HepG2 (cell line): ENCODE results near the gene GABRR3. TPM values are rescaled to one million over a fixed set of nuclear protein-coding genes. Genes with fewer than 3 reads are reported as not detected.
A peak's percentile ranks its signal among the peaks of the same experiment; 100 is the strongest.

ENCODE experiments used
- ATF6 ChIP-seq: sonication (generic); formaldehyde crosslinking; conservative IDR thresholded peaks from 2 replicates; pipeline ENCODE4 v1.4.0; 2020; ENCODE audit warnings: missing genetic modification reagents
- ELF3 ChIP-seq: IDR thresholded peaks from 2 replicates; pipeline ENCODE4 v1.6.1; 2016; ENCODE audit warnings: missing genetic modification reagents, missing compliant biosample characterization
- FOXO4 ChIP-seq: sonication (generic); formaldehyde crosslinking; conservative IDR thresholded peaks from 2 replicates; pipeline ENCODE4 v1.8.1; 2023; ENCODE audit warnings: missing genetic modification reagents
- KAT8 ChIP-seq: IDR thresholded peaks from 2 replicates; pipeline ENCODE4 v1.6.1; 2016; ENCODE audit warnings: missing genetic modification reagents, missing compliant biosample characterization
- MAFF ChIP-seq: IDR thresholded peaks from 2 replicates; pipeline ENCODE4 v1.6.1; 2011; ENCODE audit warnings: low read depth, low read length, improper control_type of control experiment
- STAG1 ChIP-seq: sonication (generic); formaldehyde crosslinking; IDR thresholded peaks from 2 replicates; pipeline ENCODE4 v1.4.0; 2020; ENCODE audit warnings: missing genetic modification reagents
- ZBTB40 ChIP-seq, 2 experiments: fragments of 450-650 bp in 1 of 2; sonication (generic) in 1 of 2; formaldehyde crosslinking in 1 of 2; IDR thresholded peaks; 2 replicates each; pipeline versions ENCODE4 v1.6.1 to v1.8.0; 2016 to 2022; ENCODE audit warnings: antibody characterized with exemption in 1 of 2, mild to moderate bottlenecking in 1 of 2, missing genetic modification reagents in 1 of 2
- ZNF646 ChIP-seq: sonication (generic); formaldehyde crosslinking; IDR thresholded peaks from 2 replicates; pipeline ENCODE4 v1.9.0; 2021; ENCODE audit warnings: mild to moderate bottlenecking, missing genetic modification reagents
- polyA plus RNA-seq, 8 experiments: library from polyadenylated mRNA; depleted of rRNA in 3 of 8; stranded (reverse) in 7 of 8; unstranded in 1 of 8; fragments of >200 nt; fragmentation: Illumina TruSeq in 4 of 8; extraction: Trizol in 4 of 8; gene quantifications; 2 replicates each; pipeline versions ENCODE4 v1.2.1 to v1.2.3, GENCODE V29; 2011 to 2016; ENCODE audit warnings: low read depth in 4 of 8, missing spikeins in 1 of 8, mixed read lengths in 1 of 8; ENCODE audit not compliant: insufficient read depth in 1 of 8
- total RNA-seq, 5 experiments: library from RNA; depleted of rRNA; stranded (reverse); fragments of >200 nt; fragmentation: Illumina TruSeq; extraction: Trizol; gene quantifications; 2 replicates each; pipeline ENCODE4 v1.2.3, GENCODE V29; 2016; ENCODE audit warnings: low read depth in 1 of 5

Gene GABRR3
- total and polyA plus RNA-seq, 2 of the 13 experiments (the other 11 are each of a cell fraction or from before 2014, with no cell fraction given): 0.42 to 0.83 TPM

- TF ChIP-seq ZNF646 (CRISPR knock-in tag) (no peak), STAG1 (CRISPR knock-in tag) (peak; percentile 88), ZBTB40 (IDR thresholded peaks at IDR 0.05) (no peak), ZBTB40 (CRISPR knock-in tag; IDR thresholded peaks at IDR 0.05) (no peak), MAFF (peak; percentile 71), ELF3 (peak; percentile 23; the same call in 1 of the 2 replicates), KAT8 (CRISPR knock-in tag) (0 out of 2 replicates have a peak, but pooled peaks have one; percentile 33), FOXO4 (no peak), ATF6 (CRISPR knock-in tag) (no peak)
Measured at GRCh38 chr3:98039322-98040024, 4.4 kb upstream of the GABRR3 start (continued).
